HS-27A (cell line): Measurements from ENCODE around the gene ADCY9.
A peak's percentile ranks its signal among the peaks of the same experiment; 100 is the strongest.
"Not testable (repeated sequence)": the region's sequence is repeated elsewhere in the genome, so short reads cannot be mapped to it uniquely, and the experiment has no call there.

Source experiments
- DNase-seq: peaks from one replicate; pipeline ENCODE4 v3.0.0-alpha.2; 2012; ENCODE audit warnings: low read depth, missing footprints

ADCY9 gene

GRCh38 chr16:4116325-4117249 lies at the start of gene ADCY9:
Gene ADCY9 (minus strand): TSS chr16:4116442. CDS start chr16:4115442, 1,000 bp downstream.
- DNase-seq, result peak; percentile 26

DNA sequence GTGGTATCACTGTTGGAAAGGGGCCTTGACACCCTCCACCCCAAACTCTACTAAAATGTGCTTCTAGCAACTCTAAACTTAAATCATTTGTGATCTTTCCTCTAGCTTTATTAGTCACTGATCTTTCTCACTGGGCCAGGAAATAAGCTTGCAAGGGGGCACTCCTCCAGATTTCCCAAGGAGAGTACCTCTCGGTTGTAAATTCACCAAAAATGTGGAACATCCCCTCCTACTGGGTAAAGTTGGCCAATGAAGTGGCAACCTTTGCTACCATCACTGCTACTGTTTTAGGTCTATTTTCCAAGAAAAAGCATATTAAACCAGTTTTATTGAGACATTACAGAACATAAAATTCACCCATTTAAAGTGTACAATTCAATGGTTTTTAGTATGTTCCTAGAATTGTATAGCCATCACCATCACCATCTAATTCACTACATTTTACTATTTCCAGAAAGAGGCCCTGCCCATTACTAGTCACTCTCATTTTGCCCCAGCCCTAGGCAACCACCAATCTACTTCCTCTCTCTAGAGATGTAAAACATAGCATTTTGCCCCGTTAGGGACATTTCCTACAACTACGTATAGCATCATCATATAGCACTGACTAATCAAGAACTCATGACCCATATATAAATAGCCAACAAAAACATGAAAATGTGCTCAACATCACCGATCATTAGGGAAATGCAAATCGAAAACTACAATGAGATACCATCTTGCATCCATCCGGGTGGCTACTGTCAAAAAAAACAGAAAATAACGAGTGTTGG lies 44.6 kb upstream of the ADCY9 start:
- DNase-seq, result no peak

DNA sequence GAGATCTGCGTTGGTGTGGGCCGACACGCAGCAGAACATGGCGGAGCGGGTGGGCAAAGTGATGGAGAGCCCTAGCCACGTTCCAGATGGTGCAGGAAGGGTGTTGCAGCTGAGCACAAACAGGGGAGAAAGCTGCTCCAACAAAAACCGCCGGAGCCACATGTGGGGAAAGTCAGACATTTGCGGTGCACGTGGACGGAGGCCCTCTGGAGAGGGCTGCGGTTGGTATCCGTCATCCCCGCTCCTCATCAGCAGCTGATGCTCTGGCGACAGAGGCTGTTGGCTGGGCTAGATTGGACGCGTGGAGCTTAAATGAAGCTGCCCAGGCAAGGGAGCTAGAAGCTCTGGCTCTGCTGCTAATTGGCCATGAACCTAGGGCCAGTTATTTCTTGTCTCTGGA lies 43.5 kb upstream of the ADCY9 start:
- DNase-seq, result no peak

DNA sequence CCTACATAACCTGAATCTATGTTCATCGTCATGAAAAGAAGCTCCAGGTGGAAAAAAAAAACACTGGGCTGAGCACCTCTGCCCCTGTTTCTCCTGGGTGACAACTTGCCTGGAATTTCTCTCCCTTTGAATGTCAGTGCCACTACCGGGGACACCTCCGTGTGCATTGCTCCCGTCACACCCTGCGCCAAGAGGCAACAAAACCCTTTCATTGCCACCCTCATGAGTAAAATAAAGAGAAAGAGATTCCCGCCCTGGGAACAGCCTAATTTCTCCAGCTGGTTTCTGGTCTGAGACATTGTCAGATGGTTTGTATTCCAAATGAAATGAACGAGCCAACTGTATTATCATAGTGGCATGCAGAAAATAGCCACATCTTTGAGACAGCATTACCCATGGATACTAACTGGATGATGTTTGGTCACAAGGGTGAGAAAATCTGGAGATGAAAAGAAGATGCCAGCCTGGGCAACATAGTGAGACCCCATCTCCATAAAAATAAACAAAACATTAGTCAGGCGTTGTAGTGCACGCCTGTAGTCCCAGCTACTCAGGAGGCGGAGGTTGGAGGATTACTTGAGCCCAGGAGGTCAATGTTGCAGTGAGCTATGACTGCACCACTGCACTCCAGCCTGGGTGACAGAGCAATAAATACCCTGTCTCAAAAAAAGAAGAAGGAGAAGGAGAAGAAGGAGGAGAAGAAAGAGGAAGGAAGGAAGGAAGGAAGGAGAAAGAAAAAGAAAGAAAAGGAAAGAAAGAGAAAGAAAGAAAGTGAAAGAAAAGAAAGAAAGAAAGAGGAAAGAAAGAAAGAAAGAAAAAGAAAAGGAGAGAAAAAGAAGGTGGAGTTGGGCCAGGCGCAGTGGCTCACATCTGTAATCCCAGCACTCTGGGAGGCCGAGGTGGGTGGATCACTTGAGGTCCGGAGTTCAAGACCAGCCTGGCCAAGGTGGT lies 42.2 kb upstream of the ADCY9 start:
- no peak for DNase-seq

GRCh38 chr16:4157376-4157825 lies 41.2 kb upstream of the ADCY9 start:
- DNase-seq, result no peak

- DNase-seq, result not testable (repeated sequence)
Observed at GRCh38 chr16:4156503-4156902, 40.3 kb upstream of the ADCY9 start.

- not testable (repeated sequence) for DNase-seq
Observed at GRCh38 chr16:4153364-4153763, 37.1 kb upstream of the ADCY9 start.

DNA sequence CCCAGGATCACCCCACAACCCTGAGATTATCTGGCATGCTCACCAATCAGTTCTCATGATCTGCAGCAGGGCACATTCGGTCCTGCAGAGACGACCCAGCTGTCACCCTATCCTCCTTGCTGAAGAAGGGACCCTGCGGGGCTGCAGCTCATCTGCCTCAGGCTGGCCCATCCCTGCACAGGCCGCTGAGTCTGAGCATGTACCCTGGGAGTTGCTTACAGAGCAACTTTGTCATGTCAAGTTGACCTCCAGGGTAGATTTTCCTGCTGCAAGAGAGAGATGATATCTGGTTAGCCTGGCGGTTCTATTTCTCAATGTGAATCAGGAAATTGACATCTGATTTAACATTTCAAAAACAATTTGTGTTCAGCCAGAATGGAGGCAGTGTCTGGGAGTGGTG lies 36.0 kb upstream of the ADCY9 start:
- no peak for DNase-seq

DNA sequence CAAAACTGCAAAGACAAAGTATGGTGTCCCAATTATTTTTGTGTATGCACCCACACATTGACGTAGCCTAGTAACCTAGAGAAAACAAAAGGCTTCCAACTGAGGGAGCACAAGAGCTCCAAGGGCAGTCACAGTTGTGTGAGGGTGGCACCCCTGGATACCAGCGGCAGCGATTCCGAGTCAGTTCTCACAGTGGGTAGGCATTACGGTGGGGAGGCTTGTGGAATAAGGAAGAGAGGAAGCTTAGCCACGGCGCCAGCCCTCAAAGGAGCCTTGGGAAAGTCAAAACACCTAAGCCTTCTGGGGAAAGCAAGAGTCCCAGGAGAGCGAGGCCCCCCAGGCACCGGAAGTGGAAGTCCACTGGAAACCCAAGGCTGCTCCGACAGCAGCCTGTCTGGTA lies 31.0 kb upstream of the ADCY9 start:
- DNase-seq, result no peak

GRCh38 chr16:4142268-4142667 lies 26.0 kb upstream of the ADCY9 start:
- no peak for DNase-seq

- no peak for DNase-seq
Observed at GRCh38 chr16:4141604-4142003, 25.4 kb upstream of the ADCY9 start.

DNA sequence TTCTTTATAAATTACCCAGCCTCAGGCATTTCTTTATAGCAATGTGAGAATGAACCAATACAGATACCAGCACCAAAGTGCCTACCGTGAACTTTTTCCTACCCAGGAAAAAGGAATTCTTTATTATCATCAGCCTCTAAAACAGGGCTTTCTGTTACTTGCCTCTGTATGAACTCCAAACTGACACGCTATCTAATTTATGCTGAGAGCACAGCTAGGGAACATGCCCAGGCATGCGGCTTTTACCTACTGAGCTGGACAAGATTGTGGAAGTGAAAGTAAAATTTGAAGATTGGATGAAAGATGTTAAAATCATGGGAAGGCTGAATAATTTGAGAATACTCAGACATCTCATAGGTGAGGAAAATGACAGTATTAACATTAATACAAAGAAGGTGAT lies 24.4 kb upstream of the ADCY9 start:
- no peak for DNase-seq

DNA sequence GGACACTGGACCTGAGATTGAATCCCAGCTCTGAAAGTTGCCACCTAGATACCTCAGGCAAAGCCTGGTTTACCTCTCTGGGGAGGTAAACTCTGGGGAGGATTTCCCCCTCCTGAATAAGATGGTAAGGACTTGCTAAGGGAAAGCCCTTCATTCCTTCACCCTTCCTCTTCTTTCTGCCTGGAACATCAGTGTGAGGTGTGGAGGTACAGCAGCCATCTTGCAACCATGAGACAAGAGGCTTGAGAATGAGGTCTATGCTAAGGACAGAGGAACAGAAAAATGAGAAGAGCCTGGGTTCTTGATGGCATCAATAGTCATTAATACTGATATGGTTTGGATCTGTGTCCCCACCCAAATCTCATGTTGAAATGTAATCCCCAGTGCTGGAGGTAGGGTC lies 23.7 kb upstream of the ADCY9 start:
- DNase-seq, result no peak

DNA sequence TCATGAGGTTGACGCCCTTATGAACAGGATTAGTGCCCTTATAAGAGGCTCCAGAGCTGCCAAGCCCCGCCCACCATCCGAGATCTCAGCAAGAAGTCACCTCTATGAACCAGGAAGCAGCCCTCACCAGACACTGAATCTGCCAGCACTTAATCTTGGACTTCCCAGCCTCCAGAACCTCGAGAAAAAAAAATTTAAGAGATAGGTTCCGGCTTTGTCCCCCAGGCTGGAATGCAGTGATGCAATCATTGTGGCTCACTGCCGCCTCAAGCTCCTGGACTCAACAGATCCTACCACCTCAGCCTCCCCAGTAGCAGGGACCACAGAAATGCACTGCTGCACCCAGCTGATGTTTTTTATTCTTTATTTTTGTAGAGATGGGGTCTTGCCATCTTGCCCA lies 22.5 kb upstream of the ADCY9 start:
- DNase-seq, result no peak

- DNase-seq, result no peak
Observed at GRCh38 chr16:4137438-4137837, 21.2 kb upstream of the ADCY9 start.

DNA sequence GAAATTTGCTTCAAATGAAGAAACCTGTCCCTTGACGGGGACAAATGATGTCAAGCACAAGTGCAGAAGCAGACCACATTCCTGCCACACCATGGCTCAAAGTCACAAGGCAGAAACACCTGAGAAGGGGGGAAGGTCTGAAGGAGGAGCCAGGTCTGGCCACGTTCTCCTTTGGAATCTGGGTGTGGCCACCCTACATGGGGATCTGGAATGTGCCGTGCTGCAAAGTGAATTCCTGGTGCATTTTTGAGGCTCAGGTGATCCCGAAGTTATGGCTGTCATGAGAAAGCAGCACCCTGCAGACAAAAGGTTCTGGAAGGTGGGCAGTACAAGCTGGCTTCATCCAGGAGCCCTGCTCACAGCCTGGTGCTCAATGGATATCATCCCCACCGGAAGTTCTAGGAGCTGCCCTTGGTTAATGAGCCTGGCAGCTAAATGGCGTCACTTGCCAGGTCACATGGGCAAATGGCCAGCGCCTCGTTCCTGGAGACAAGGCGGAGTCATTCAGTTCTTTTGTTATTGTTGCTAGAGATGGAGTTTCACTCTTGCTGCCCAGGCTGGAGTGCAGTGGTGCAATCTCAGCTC lies 20.1 kb upstream of the ADCY9 start:
- no peak for DNase-seq

- DNase-seq, result no peak
Observed at GRCh38 chr16:4135537-4135936, 19.3 kb upstream of the ADCY9 start.

DNA sequence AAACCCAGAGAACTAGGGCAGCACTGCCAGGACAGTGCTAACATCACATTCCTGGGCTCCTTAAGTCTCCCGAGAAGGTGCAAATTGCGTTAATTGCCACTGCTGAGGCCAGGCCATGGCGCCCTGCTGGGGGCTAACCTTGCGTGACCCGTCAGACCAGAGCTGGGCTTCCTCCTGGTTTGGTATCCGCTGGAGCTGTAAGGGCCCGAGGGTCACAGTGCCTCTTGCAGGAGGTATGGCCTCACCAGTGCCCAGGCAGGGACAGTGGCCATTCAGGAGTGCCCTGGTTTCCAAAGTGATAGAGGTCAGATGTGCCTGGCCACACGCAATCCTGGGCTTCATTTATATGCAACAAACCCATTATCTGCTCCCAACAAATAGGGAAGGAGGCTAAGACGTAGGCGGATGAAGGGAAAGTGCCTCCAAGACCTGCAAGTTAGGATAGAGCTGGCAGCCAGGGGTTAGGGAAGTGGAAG lies 17.7 kb upstream of the ADCY9 start:
- no peak for DNase-seq

- DNase-seq, result no peak
Observed at GRCh38 chr16:4131621-4132020, 15.4 kb upstream of the ADCY9 start.

DNA sequence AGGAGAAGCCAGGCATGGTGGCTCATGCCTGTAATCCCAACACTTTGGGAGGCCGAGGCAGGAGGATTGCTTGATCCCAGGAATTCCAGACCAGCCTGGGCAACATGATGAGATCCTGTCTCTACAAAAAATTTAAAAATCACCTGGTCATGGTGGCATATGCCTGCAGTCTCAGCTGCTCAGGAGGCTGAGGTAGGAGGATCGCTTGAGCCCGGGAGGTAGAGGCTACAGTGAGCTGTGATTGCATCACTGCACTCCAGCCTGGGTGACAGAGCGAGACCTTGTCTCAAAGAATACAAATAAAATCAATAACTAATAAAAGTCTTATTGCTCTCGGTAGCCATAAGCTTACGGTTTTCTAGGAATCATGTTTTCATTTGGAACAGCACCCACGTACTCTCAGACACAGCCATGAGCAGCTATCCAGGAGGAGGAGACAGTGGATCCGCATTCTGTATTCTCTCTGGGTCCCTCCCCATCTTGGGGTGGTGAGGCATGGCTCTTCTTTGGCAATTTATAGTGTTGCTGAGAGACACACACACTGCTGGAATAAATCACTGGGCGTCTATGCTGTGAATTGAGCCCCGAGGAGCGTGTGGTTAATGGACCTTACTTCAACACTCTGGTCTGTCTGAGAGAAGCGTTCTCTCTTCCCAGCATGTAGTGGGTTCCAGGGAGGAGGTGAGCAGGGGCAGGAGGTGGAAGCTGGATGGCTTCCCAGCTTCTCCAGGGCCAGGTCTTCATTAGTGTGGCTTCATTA lies 8.5 kb upstream of the ADCY9 start:
- DNase-seq, result no peak
